Spleen (tissue), 11 donors: ENCODE measurements around the gene TBC1D24. TPM values are rescaled to one million over a fixed set of nuclear protein-coding genes. Genes with fewer than 3 reads are reported as not detected.
A peak's percentile ranks its signal among the peaks of the same experiment; 100 is the strongest.
"Not testable (repeated sequence)": the region's sequence is repeated elsewhere in the genome, so short reads cannot be mapped to it uniquely, and the experiment has no call there.

Source experiments
- DNase-seq: peaks from one replicate; pipeline ENCODE4 v3.0.0-alpha.2; 2020
- H3K27ac ChIP-seq, 8 donors: fragments of 200-600 bp; sonication (generic) in 7 of 8; 1 replicate in 4 of 8; 2 replicates in 4 of 8; pipeline versions ENCODE4 v1.5.0 to v1.8.0; 2016 to 2021; ENCODE audit warnings: inconsistent platforms in 4 of 8, mild to moderate bottlenecking in 4 of 8, moderate library complexity in 1 of 8
- H3K27me3 ChIP-seq, 7 donors: fragments of 200-600 bp; sonication (generic) in 6 of 7; replicated peaks in 1 of 7; 1 replicate in 4 of 7; 2 replicates in 3 of 7; pipeline versions ENCODE4 v1.5.0 to v1.8.0; 2016 to 2021; ENCODE audit warnings: inconsistent platforms in 3 of 7, mild to moderate bottlenecking in 1 of 7
- H3K36me3 ChIP-seq, 6 donors: fragments of 200-600 bp; sonication (generic) in 5 of 6; 1 replicate in 4 of 6; 2 replicates in 2 of 6; pipeline versions ENCODE4 v1.5.0 to v1.8.0; 2016 to 2021; ENCODE audit warnings: inconsistent platforms in 2 of 6
- H3K4me1 ChIP-seq, 6 donors: fragments of 200-600 bp; sonication (generic) in 5 of 6; 1 replicate in 3 of 6; 2 replicates in 3 of 6; pipeline versions ENCODE4 v1.5.0 to v1.8.0; 2016 to 2021; ENCODE audit warnings: inconsistent platforms in 3 of 6
- H3K4me3 ChIP-seq, 8 donors: fragments of 200-600 bp; sonication (generic) in 7 of 8; 1 replicate in 4 of 8; 2 replicates in 4 of 8; pipeline versions ENCODE4 v1.5.0 to v1.8.0; 2016 to 2021; ENCODE audit warnings: inconsistent platforms in 4 of 8, mild to moderate bottlenecking in 4 of 8, moderate library complexity in 2 of 8
- H3K9me3 ChIP-seq, 8 donors: fragments of 200-600 bp; sonication (generic) in 7 of 8; 1 replicate in 4 of 8; 2 replicates in 4 of 8; pipeline versions ENCODE4 v1.5.0 to v1.8.0; 2016 to 2021; ENCODE audit warnings: inconsistent platforms in 4 of 8
- POLR2A ChIP-seq, 3 donors: fragments of 450-650 bp; IDR thresholded peaks; one replicate each; pipeline ENCODE4 v1.5.1; 2017; ENCODE audit warnings: antibody characterized with exemption in 3 of 3, mild to moderate bottlenecking in 1 of 3
- POLR2AphosphoS5 ChIP-seq, 3 donors: sonication (generic); formaldehyde crosslinking; IDR thresholded peaks; one replicate each; pipeline ENCODE4 v1.5.1; 2017; ENCODE audit warnings: antibody characterized with exemption in 3 of 3
- WGBS, 5 donors: extraction: QIAGEN DNeasy Blood & Tissue Kit in 3 of 5; methylation state at CpG; one replicate each; pipeline versions ENCODE4 v1.1.5 to v1.1.7; 2013 to 2018; 5-methylcytosine and 5-hydroxymethylcytosine counted together
- intact Hi-C: fragments of 100-400 bp; cut with DNase I; formaldehyde crosslinking; loops from one replicate; pipeline ENCODE4 v1.15.0; 2023; ENCODE audit warnings: low total_unique reads
- polyA plus RNA-seq, 3 donors: library from polyadenylated mRNA; stranded (reverse); fragments of 200-250 nt; gene quantifications; one replicate each; pipeline ENCODE4 v1.2.1, GENCODE V29; 2013
- total RNA-seq, 7 donors: library from RNA; depleted of rRNA in 3 of 7; stranded (reverse); fragments of >200 nt in 3 of 7; fragmentation: NEBNext Ultra II Directional in 4 of 7; extraction: Animal tissue kit (Norgen Biotek cat#: 25700) in 4 of 7; gene quantifications; one replicate each; pipeline versions ENCODE4 v1.1.0 to v1.2.1, GENCODE V29; 2016 to 2021
- TF ChIP-seq, protein P1 (sequence below), 11 experiments: fragments of 200-600 bp in 7 of 11; fragments of 450-650 bp in 4 of 11; sonication (generic) in 4 of 11; IDR thresholded peaks in 8 of 11; conservative IDR thresholded peaks in 3 of 11; 1 replicate in 7 of 11; 2 replicates in 4 of 11; pipeline versions ENCODE4 v1.4.0 to v1.8.0; 2016 to 2021; ENCODE audit warnings: antibody characterized with exemption in 11 of 11, inconsistent platforms in 4 of 11, mild to moderate bottlenecking in 1 of 11
- donor health status: healthy with polysubstance abuse.
- donor health status: DM: no; HTN: no; CAD: no; lungs with moderate emphysema.
- donor health status: DM: no; HTN: no; CAD: no.
- donor health status: Bipolar disorder and iron deficiency.
- donor health status: healthy.
- donor health status: DM: no; HTN: no; CAD: no.
- donor health status: DM: yes; HTN: yes; CAD: no.

The TBC1D24 gene
- total and polyA plus RNA-seq, 10 donors, result 2.2 to 15.3 (median 11.3) TPM

GRCh38 chr16:2530629-2531318 is 55.8 kb downstream of the TBC1D24 start:
- Histone ChIP-seq H3K9me3 (no peaks in the 10 kb centered on the region), H3K4me3 (peak overlapping the region in 1 of 8 donors; percentile 78), H3K27me3 (no peaks in the 10 kb centered on the region), H3K27ac (peak overlapping the region; percentile 93 to 99 (median 98)), H3K4me1 (peaks cover 5 to 66% (median 29%) of the 10 kb centered on the region in 6 donors), H3K36me3 (peaks cover 0 to 50% (median 38%) of the 10 kb centered on the region in 6 donors)
- TF ChIP-seq POLR2AphosphoS5 (IDR thresholded peaks at IDR 0.05) (peak in 2 of 3 donors; percentile 5 to 39), POLR2A (IDR thresholded peaks at IDR 0.05) (no peak)
- TF ChIP-seq, protein P1, sequence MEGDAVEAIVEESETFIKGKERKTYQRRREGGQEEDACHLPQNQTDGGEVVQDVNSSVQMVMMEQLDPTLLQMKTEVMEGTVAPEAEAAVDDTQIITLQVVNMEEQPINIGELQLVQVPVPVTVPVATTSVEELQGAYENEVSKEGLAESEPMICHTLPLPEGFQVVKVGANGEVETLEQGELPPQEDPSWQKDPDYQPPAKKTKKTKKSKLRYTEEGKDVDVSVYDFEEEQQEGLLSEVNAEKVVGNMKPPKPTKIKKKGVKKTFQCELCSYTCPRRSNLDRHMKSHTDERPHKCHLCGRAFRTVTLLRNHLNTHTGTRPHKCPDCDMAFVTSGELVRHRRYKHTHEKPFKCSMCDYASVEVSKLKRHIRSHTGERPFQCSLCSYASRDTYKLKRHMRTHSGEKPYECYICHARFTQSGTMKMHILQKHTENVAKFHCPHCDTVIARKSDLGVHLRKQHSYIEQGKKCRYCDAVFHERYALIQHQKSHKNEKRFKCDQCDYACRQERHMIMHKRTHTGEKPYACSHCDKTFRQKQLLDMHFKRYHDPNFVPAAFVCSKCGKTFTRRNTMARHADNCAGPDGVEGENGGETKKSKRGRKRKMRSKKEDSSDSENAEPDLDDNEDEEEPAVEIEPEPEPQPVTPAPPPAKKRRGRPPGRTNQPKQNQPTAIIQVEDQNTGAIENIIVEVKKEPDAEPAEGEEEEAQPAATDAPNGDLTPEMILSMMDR (IDR thresholded peaks at IDR 0.05 in 8 of 11, conservative IDR thresholded peaks at IDR 0.05 in 3 of 11), result no peak
- peak; percentile 88 for DNase-seq
- intact Hi-C loops, result loop anchor here (5.0 kb wide), 1 partner anchor 132 kb away; no protein-coding TSS in a partner anchor
- WGBS, 5 donors, result 89 to 93% (median 91%) methylated on average over 9 to 14 of the region's 14 CpGs

DNA sequence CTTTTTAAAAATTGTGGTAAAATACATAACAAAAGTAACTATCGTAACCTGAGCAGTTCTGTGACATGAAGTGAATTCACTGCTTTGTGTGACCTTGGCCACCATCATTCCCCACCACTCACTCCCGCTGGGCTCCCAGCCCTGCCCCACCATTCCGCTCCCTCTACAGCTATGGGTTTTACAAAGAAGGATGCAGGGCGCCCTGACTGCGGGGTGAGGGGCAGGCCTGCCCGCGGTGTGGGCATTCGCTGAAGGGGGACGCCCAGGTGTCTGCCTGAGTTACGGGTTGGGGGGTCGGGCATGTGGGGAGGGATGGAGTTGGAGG is 56.4 kb downstream of the TBC1D24 start, which contains the start of gene CEMP1:
CEMP1 (minus strand) TSS at position 38 of the 325 bp plus-strand sequence. CDS start 335 bp downstream, outside the sequence.
- Histone ChIP-seq H3K36me3 (peaks cover 0 to 45% (median 33%) of the 10 kb centered on the region in 6 donors), H3K4me3 (peak within 1 kb of the TSS; percentile 33 to 78 (median 56)), H3K27ac (peak within 1 kb of the TSS; percentile 93 to 99 (median 98)), H3K4me1 (peaks cover 5 to 66% (median 32%) of the 10 kb centered on the region in 6 donors), H3K27me3 (no peaks in the 10 kb centered on the region), H3K9me3 (no peaks in the 10 kb centered on the region)
- no peak for DNase-seq
- 12 to 21% (median 16%) methylated on average over 8 to 11 of the region's 11 CpGs for WGBS, 5 donors
- no peak for TF ChIP-seq POLR2A (IDR thresholded peaks at IDR 0.05)
- no peak for TF ChIP-seq POLR2AphosphoS5 (IDR thresholded peaks at IDR 0.05)
- intact Hi-C loops, result loop anchor here (5.0 kb wide), 1 partner anchor 131 kb away; no protein-coding TSS in a partner anchor

DNA sequence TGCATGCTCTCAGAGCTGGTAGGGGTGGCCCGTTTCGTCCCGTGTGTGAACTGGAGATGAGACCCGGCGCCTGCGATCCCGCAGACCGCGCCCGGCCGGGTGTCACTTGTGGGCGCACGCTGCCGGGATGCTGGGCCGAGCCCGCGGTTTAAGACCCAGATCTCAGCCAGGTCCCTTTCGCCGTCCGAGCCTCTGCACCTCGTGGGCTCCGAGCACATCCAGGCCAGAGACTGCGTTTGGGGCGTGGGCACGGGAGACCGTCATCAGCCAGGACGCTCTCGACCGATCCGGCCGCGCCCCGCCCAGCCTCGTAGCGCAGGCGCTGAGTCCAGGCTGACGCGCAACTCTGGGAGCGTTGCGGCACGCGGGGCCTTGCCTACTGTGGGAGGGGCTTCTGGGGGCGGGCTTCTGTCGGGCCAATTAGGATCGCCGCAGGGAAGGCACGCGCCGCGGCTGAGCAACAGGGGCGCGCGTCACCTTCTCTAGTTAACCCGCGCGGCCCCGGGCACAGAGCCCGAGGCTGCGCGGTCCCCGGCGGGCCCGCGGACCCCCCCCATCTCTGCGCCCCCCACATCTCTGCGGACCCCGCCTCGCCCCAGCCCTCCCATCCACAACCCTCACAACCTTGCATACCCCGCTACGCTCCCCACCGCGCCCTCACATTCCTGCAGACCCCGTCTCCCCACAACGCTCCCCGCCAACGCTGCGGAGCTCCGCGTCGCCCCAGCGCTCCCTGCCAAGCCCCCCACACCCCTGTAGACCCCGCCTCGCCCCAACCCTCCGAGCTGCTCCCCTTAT is 57.0 kb downstream of the TBC1D24 start:
- H3K9me3 ChIP-seq, result no peaks in the 10 kb centered on the region
- WGBS, 5 donors, result 0 to 2% (median 0%) methylated on average over 16 to 84 of the region's 84 CpGs
- H3K36me3 ChIP-seq, result peaks cover 0 to 39% (median 29%) of the 10 kb centered on the region in 6 donors
- peak; percentile 100 for DNase-seq
- intact Hi-C loops, result loop anchor here (5.0 kb wide), 1 partner anchor 130 kb away; no protein-coding TSS in a partner anchor
- peak overlapping the region; percentile 93 to 99 (median 98) for H3K27ac ChIP-seq
- peak overlapping the region; percentile 33 to 78 (median 56) for H3K4me3 ChIP-seq
- peak; percentile 96 to 97 (median 96) for TF ChIP-seq POLR2AphosphoS5 (IDR thresholded peaks at IDR 0.05)
- TF ChIP-seq, protein P1 (IDR thresholded peaks at IDR 0.05 in 8 of 11, conservative IDR thresholded peaks at IDR 0.05 in 3 of 11), result peak in 1 of 11 experiments; percentile 19
- TF ChIP-seq POLR2A (IDR thresholded peaks at IDR 0.05), result peak in 2 of 3 donors; percentile 2 to 10
- no peaks in the 10 kb centered on the region for H3K27me3 ChIP-seq
- peaks cover 6 to 66% (median 37%) of the 10 kb centered on the region in 6 donors for H3K4me1 ChIP-seq

DNA sequence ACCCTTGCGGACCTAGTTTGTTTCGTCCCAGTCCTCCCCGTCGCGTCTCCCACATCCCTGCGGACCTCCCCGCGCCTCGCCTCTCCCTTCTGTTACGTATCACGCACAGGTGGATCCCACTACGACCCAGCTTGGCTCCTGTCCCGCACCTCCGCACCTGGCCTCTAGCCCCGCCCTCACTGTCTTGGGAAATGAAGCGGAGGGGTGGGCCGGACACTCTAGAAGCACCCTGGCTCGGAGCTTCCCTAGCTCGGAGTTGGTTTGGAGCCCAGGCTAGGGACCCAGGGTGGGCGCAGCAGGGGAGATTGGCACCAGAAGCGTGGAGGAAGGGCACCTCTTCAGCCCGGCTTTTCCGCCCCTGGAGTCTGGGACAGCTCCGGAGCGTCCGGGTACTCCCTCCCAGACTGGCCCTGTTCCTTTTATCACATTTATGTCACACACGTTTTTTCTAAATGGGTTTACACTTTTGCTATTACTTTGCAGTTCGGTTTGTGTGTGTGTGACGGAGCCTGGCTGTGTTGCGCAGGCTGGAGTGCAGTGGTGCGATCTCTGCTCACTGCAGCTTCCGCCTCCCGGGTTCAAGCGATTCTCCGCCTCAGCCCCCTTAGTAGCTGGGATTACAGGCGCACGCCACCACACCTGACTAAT is 57.7 kb downstream of the TBC1D24 start:
- Histone ChIP-seq H3K27me3 (no peaks in the 10 kb centered on the region), H3K27ac (peak overlapping the region; percentile 93 to 99 (median 98)), H3K9me3 (no peaks in the 10 kb centered on the region), H3K4me3 (peak overlapping the region; percentile 24 to 78 (median 56)), H3K36me3 (peaks cover 0 to 32% (median 23%) of the 10 kb centered on the region in 6 donors), H3K4me1 (peaks cover 9 to 64% (median 40%) of the 10 kb centered on the region in 6 donors)
- DNase-seq, result peak; percentile 94
- TF ChIP-seq POLR2A (IDR thresholded peaks at IDR 0.05) (no peak), POLR2AphosphoS5 (IDR thresholded peaks at IDR 0.05) (peak; percentile 75 to 86 (median 82))
- WGBS, 5 donors, result 0 to 3% (median 1%) methylated on average over 36 to 37 of the region's 37 CpGs
- intact Hi-C loops, result loop anchor here (5.0 kb wide), 1 partner anchor 130 kb away; no protein-coding TSS in a partner anchor

- 31 to 45% (median 40%) methylated on average over 15 to 16 of the region's 16 CpGs for WGBS, 5 donors
- Histone ChIP-seq H3K36me3 (peaks cover 0 to 26% (median 17%) of the 10 kb centered on the region in 6 donors), H3K27ac (peak overlapping the region; percentile 93 to 99 (median 98)), H3K4me1 (peaks cover 9 to 62% (median 38%) of the 10 kb centered on the region in 6 donors), H3K4me3 (peak overlapping the region; percentile 24 to 78 (median 56))
- H3K9me3 ChIP-seq, DNase-seq, H3K27me3 ChIP-seq: not testable (repeated sequence)
- intact Hi-C loops, result loop anchor here (5.0 kb wide), 1 partner anchor 129 kb away; no protein-coding TSS in a partner anchor
Measured at GRCh38 chr16:2533142-2533755, 58.3 kb downstream of the TBC1D24 start.
